SKM-1 treated with dmso at 0.1 percent for 144 hours (cell line): Measurements from ENCODE around the gene TCHP.
"Not testable (repeated sequence)": the region's sequence is repeated elsewhere in the genome, so short reads cannot be mapped to it uniquely, and the experiment has no call there.

Experiments used
- DNase-seq: peaks from one replicate; lab custom pipeline; 2025; ENCODE audit not compliant: unreplicated experiment; lab: John Stamatoyannopoulos, UW

TCHP gene

GRCh38 chr12:109878749-109879148, 21.3 kb upstream of the TCHP start:
- DNase-seq, result no peak

GRCh38 chr12:109879351-109880042, 20.6 kb upstream of the TCHP start:
- no peak for DNase-seq

- peak; percentile 46 for DNase-seq
These were observed 19.8 kb upstream of the TCHP start, which contains the start of gene GLTP for GRCh38 chr12:109880043-109880931. Gene GLTP, minus strand, starts transcription at chr12:109880541. Its CDS starts 167 bp downstream, at chr12:109880374.

- no peak for DNase-seq
These were observed 19.1 kb upstream of the TCHP start for GRCh38 chr12:109880938-109881337.

GRCh38 chr12:109881752-109882151, 18.3 kb upstream of the TCHP start:
- DNase-seq, result no peak

- DNase-seq, result no peak
These were observed 16.6 kb upstream of the TCHP start for GRCh38 chr12:109883461-109883860.

GRCh38 chr12:109885616-109886015, 14.5 kb upstream of the TCHP start:
- DNase-seq, result no peak

GRCh38 chr12:109888179-109889020, 11.7 kb upstream of the TCHP start:
- DNase-seq, result peak; percentile 75

GRCh38 chr12:109890620-109891170, 9.4 kb upstream of the TCHP start:
- DNase-seq, result no peak

- DNase-seq, result not testable (repeated sequence)
These were observed 8.3 kb upstream of the TCHP start for GRCh38 chr12:109891731-109892130.

GRCh38 chr12:109892165-109892715, 7.8 kb upstream of the TCHP start:
- no peak for DNase-seq

GRCh38 chr12:109892748-109893147, 7.3 kb upstream of the TCHP start:
- DNase-seq, result no peak

GRCh38 chr12:109893261-109893995, 6.6 kb upstream of the TCHP start:
- DNase-seq, result no peak

GRCh38 chr12:109894939-109895338, 5.1 kb upstream of the TCHP start:
- no peak for DNase-seq

GRCh38 chr12:109896188-109896587, 3.9 kb upstream of the TCHP start:
- DNase-seq, result no peak

- no peak for DNase-seq
These were observed 3.0 kb upstream of the TCHP start for GRCh38 chr12:109897029-109897428.

GRCh38 chr12:109899345-109899744, 729 bp upstream of the TCHP start:
- not testable (repeated sequence) for DNase-seq

GRCh38 chr12:109900752-109901580, 892 bp downstream of the TCHP start:
- no peak for DNase-seq

GRCh38 chr12:109902891-109903418, 2.9 kb downstream of the TCHP start:
- no peak for DNase-seq
